ENCODE measurements around the gene ZMYM4.

ZMYM4 gene

GRCh38 chr1:35444519-35444774 lies 175.9 kb downstream of the ZMYM4 start:
- Histone ChIP-seq H3K4me3 (ENCODE audit: low read length) (no peak overlapping the region), H3K27me3 (ENCODE audit: control insufficient read depth, insufficient read depth, low read length) (no peaks in the 10 kb centered on the region), H3K9ac (ENCODE audit: low read length) (no peak overlapping the region), H3K4me1 (ENCODE audit: control insufficient read depth, low read depth, low read length) (no peaks in the 10 kb centered on the region), H3K36me3 (ENCODE audit: control insufficient read depth, low read depth, low read length) (peaks cover 73% of the 10 kb centered on the region), H3K9me3 (ENCODE audit: control insufficient read depth, low read depth, low read length) (no peaks in the 10 kb centered on the region), H3K27ac (ENCODE audit: low read length) (no peak overlapping the region)

GRCh38 chr1:35447278-35447677 lies 178.8 kb downstream of the ZMYM4 start:
- no peak overlapping the region for H3K4me3 ChIP-seq (ENCODE audit: low read length)
- H3K9ac ChIP-seq (ENCODE audit: low read length) = no peak overlapping the region
- H3K4me1 ChIP-seq (ENCODE audit: control insufficient read depth, low read depth, low read length) = no peaks in the 10 kb centered on the region
- H3K27me3 ChIP-seq (ENCODE audit: control insufficient read depth, insufficient read depth, low read length) = no peaks in the 10 kb centered on the region
- H3K36me3 ChIP-seq (ENCODE audit: control insufficient read depth, low read depth, low read length) = peaks cover 64% of the 10 kb centered on the region
- no peaks in the 10 kb centered on the region for H3K9me3 ChIP-seq (ENCODE audit: control insufficient read depth, low read depth, low read length)
- H3K27ac ChIP-seq (ENCODE audit: low read length) = no peak overlapping the region

- Histone ChIP-seq H3K9me3 (ENCODE audit: control insufficient read depth, low read depth, low read length) (no peaks in the 10 kb centered on the region), H3K36me3 (ENCODE audit: control insufficient read depth, low read depth, low read length) (peaks cover 68% of the 10 kb centered on the region), H3K4me1 (ENCODE audit: control insufficient read depth, low read depth, low read length) (no peaks in the 10 kb centered on the region), H3K27ac (ENCODE audit: low read length) (no peak overlapping the region), H3K27me3 (ENCODE audit: control insufficient read depth, insufficient read depth, low read length) (no peaks in the 10 kb centered on the region), H3K4me3 (ENCODE audit: low read length) (no peak overlapping the region), H3K9ac (ENCODE audit: low read length) (no peak overlapping the region)
Measured at GRCh38 chr1:35448344-35448801, 179.9 kb downstream of the ZMYM4 start.

- peaks cover 70% of the 10 kb centered on the region for H3K36me3 ChIP-seq (ENCODE audit: control insufficient read depth, low read depth, low read length)
- no peak overlapping the region for H3K4me3 ChIP-seq (ENCODE audit: low read length)
- no peaks in the 10 kb centered on the region for H3K27me3 ChIP-seq (ENCODE audit: control insufficient read depth, insufficient read depth, low read length)
- H3K4me1 ChIP-seq (ENCODE audit: control insufficient read depth, low read depth, low read length) = no peaks in the 10 kb centered on the region
- H3K27ac ChIP-seq (ENCODE audit: low read length) = no peak overlapping the region
- H3K9me3 ChIP-seq (ENCODE audit: control insufficient read depth, low read depth, low read length) = no peaks in the 10 kb centered on the region
- H3K9ac ChIP-seq (ENCODE audit: low read length) = no peak overlapping the region
Measured at GRCh38 chr1:35449334-35450008, 181.0 kb downstream of the ZMYM4 start.

- peaks cover 66% of the 10 kb centered on the region for H3K36me3 ChIP-seq (ENCODE audit: control insufficient read depth, low read depth, low read length)
- no peaks in the 10 kb centered on the region for H3K9me3 ChIP-seq (ENCODE audit: control insufficient read depth, low read depth, low read length)
- no peak overlapping the region for H3K9ac ChIP-seq (ENCODE audit: low read length)
- H3K4me3 ChIP-seq (ENCODE audit: low read length) = no peak overlapping the region
- H3K27me3 ChIP-seq (ENCODE audit: control insufficient read depth, insufficient read depth, low read length) = no peaks in the 10 kb centered on the region
- H3K4me1 ChIP-seq (ENCODE audit: control insufficient read depth, low read depth, low read length) = no peaks in the 10 kb centered on the region
- H3K27ac ChIP-seq (ENCODE audit: low read length) = no peak overlapping the region
Measured at GRCh38 chr1:35451125-35451528, 182.6 kb downstream of the ZMYM4 start.

GRCh38 chr1:35452106-35452774 lies 183.7 kb downstream of the ZMYM4 start:
- no peak overlapping the region for H3K27ac ChIP-seq (ENCODE audit: low read length)
- H3K9ac ChIP-seq (ENCODE audit: low read length) = no peak overlapping the region
- no peaks in the 10 kb centered on the region for H3K27me3 ChIP-seq (ENCODE audit: control insufficient read depth, insufficient read depth, low read length)
- peaks cover 66% of the 10 kb centered on the region for H3K36me3 ChIP-seq (ENCODE audit: control insufficient read depth, low read depth, low read length)
- H3K9me3 ChIP-seq (ENCODE audit: control insufficient read depth, low read depth, low read length) = no peaks in the 10 kb centered on the region
- no peaks in the 10 kb centered on the region for H3K4me1 ChIP-seq (ENCODE audit: control insufficient read depth, low read depth, low read length)
- H3K4me3 ChIP-seq (ENCODE audit: low read length) = no peak overlapping the region

GRCh38 chr1:35453031-35453430 lies 184.5 kb downstream of the ZMYM4 start:
- H3K9me3 ChIP-seq (ENCODE audit: control insufficient read depth, low read depth, low read length) = no peaks in the 10 kb centered on the region
- H3K27ac ChIP-seq (ENCODE audit: low read length) = no peak overlapping the region
- no peaks in the 10 kb centered on the region for H3K27me3 ChIP-seq (ENCODE audit: control insufficient read depth, insufficient read depth, low read length)
- H3K4me3 ChIP-seq (ENCODE audit: low read length) = no peak overlapping the region
- H3K9ac ChIP-seq (ENCODE audit: low read length) = no peak overlapping the region
- peaks cover 61% of the 10 kb centered on the region for H3K36me3 ChIP-seq (ENCODE audit: control insufficient read depth, low read depth, low read length)
- no peaks in the 10 kb centered on the region for H3K4me1 ChIP-seq (ENCODE audit: control insufficient read depth, low read depth, low read length)

GRCh38 chr1:35454176-35454575 lies 185.7 kb downstream of the ZMYM4 start:
- no peaks in the 10 kb centered on the region for H3K9me3 ChIP-seq (ENCODE audit: control insufficient read depth, low read depth, low read length)
- H3K27me3 ChIP-seq (ENCODE audit: control insufficient read depth, insufficient read depth, low read length) = no peaks in the 10 kb centered on the region
- H3K4me3 ChIP-seq (ENCODE audit: low read length) = no peak overlapping the region
- peaks cover 50% of the 10 kb centered on the region for H3K36me3 ChIP-seq (ENCODE audit: control insufficient read depth, low read depth, low read length)
- no peak overlapping the region for H3K9ac ChIP-seq (ENCODE audit: low read length)
- no peaks in the 10 kb centered on the region for H3K4me1 ChIP-seq (ENCODE audit: control insufficient read depth, low read depth, low read length)
- H3K27ac ChIP-seq (ENCODE audit: low read length) = no peak overlapping the region

GRCh38 chr1:35454616-35455015 lies 186.1 kb downstream of the ZMYM4 start:
- Histone ChIP-seq H3K4me3 (ENCODE audit: low read length) (no peak overlapping the region), H3K27ac (ENCODE audit: low read length) (no peak overlapping the region), H3K4me1 (ENCODE audit: control insufficient read depth, low read depth, low read length) (no peaks in the 10 kb centered on the region), H3K27me3 (ENCODE audit: control insufficient read depth, insufficient read depth, low read length) (no peaks in the 10 kb centered on the region), H3K36me3 (ENCODE audit: control insufficient read depth, low read depth, low read length) (peaks cover 45% of the 10 kb centered on the region), H3K9ac (ENCODE audit: low read length) (no peak overlapping the region), H3K9me3 (ENCODE audit: control insufficient read depth, low read depth, low read length) (no peaks in the 10 kb centered on the region)

GRCh38 chr1:35460796-35461195 lies 192.3 kb downstream of the ZMYM4 start:
- Histone ChIP-seq H3K4me3 (ENCODE audit: low read length) (no peak overlapping the region), H3K9me3 (ENCODE audit: control insufficient read depth, low read depth, low read length) (no peaks in the 10 kb centered on the region), H3K27me3 (ENCODE audit: control insufficient read depth, insufficient read depth, low read length) (no peaks in the 10 kb centered on the region), H3K36me3 (ENCODE audit: control insufficient read depth, low read depth, low read length) (peaks cover 51% of the 10 kb centered on the region), H3K27ac (ENCODE audit: low read length) (no peak overlapping the region), H3K9ac (ENCODE audit: low read length) (no peak overlapping the region), H3K4me1 (ENCODE audit: control insufficient read depth, low read depth, low read length) (no peaks in the 10 kb centered on the region)

- Histone ChIP-seq H3K4me3 (ENCODE audit: low read length) (no peak overlapping the region), H3K27ac (ENCODE audit: low read length) (no peak overlapping the region), H3K27me3 (ENCODE audit: control insufficient read depth, insufficient read depth, low read length) (no peaks in the 10 kb centered on the region), H3K9ac (ENCODE audit: low read length) (no peak overlapping the region), H3K4me1 (ENCODE audit: control insufficient read depth, low read depth, low read length) (no peaks in the 10 kb centered on the region), H3K9me3 (ENCODE audit: control insufficient read depth, low read depth, low read length) (no peaks in the 10 kb centered on the region), H3K36me3 (ENCODE audit: control insufficient read depth, low read depth, low read length) (peaks cover 54% of the 10 kb centered on the region)
Measured at GRCh38 chr1:35461966-35462651, 193.6 kb downstream of the ZMYM4 start.

GRCh38 chr1:35463232-35463631 lies 194.7 kb downstream of the ZMYM4 start:
- Histone ChIP-seq H3K36me3 (ENCODE audit: control insufficient read depth, low read depth, low read length) (peaks cover 54% of the 10 kb centered on the region), H3K9me3 (ENCODE audit: control insufficient read depth, low read depth, low read length) (no peaks in the 10 kb centered on the region), H3K4me3 (ENCODE audit: low read length) (no peak overlapping the region), H3K27ac (ENCODE audit: low read length) (no peak overlapping the region), H3K9ac (ENCODE audit: low read length) (no peak overlapping the region), H3K27me3 (ENCODE audit: control insufficient read depth, insufficient read depth, low read length) (no peaks in the 10 kb centered on the region), H3K4me1 (ENCODE audit: control insufficient read depth, low read depth, low read length) (no peaks in the 10 kb centered on the region)
